Keratinocyte (primary cell): ENCODE measurements around the gene PPP4R4.

Source experiments
- CTCF ChIP-seq, 3 experiments: IDR thresholded peaks in 1 of 3; conservative IDR thresholded peaks in 1 of 3; optimal IDR thresholded peaks in 1 of 3; 2 replicates in 2 of 3; 3 replicates in 1 of 3; pipeline versions ENCODE3 to v1.5.1; 2011; ENCODE audit warnings: low read length in 3 of 3, mild to moderate bottlenecking in 3 of 3, moderate library complexity in 2 of 3, control low read depth in 1 of 3, inconsistent platforms in 1 of 3; ENCODE audit not compliant: insufficient read depth in 2 of 3; ENCODE audit errors: extremely low read depth in 1 of 3
- EZH2 ChIP-seq: IDR thresholded peaks from one replicate; pipeline ENCODE4 v1.6.1; 2012; ENCODE audit warnings: inconsistent platforms, mild to moderate bottlenecking, low read length, moderate library complexity

DNA sequence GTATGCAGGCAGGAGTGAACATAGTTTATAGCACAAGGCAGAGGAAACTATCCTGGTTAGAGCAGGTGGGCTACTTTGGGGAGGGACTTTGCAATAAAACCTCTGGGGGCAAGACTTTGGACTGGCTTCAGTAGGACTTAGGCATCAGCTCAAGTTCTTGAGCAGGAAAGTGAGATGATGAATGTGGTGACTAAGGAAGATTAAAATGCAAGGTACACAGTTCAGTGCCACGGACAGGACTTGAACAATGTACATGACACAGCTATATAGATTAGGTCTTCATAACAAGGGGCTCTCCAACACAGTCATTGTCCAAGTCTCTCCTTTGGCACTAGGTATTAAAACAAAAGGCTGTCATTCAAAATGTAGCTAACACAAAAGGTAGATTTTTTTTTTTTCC, 21.4 kb upstream of the PPP4R4 start:
- no peak for TF ChIP-seq CTCF (optimal IDR thresholded peaks at IDR 0.05 in 1 of 3, IDR thresholded peaks at IDR 0.05 in 1 of 3, conservative IDR thresholded peaks at IDR 0.05 in 1 of 3; ENCODE audit: extremely low read depth in 1 of 3, insufficient read depth in 2 of 3, low read length in 3 of 3)
- TF ChIP-seq EZH2, result no peak
